Measurements from ENCODE around the gene CDK5RAP2.

Gene CDK5RAP2

GRCh38 chr9:120398286-120398685, 181.7 kb downstream of the CDK5RAP2 start:
- TF ChIP-seq, protein P1, sequence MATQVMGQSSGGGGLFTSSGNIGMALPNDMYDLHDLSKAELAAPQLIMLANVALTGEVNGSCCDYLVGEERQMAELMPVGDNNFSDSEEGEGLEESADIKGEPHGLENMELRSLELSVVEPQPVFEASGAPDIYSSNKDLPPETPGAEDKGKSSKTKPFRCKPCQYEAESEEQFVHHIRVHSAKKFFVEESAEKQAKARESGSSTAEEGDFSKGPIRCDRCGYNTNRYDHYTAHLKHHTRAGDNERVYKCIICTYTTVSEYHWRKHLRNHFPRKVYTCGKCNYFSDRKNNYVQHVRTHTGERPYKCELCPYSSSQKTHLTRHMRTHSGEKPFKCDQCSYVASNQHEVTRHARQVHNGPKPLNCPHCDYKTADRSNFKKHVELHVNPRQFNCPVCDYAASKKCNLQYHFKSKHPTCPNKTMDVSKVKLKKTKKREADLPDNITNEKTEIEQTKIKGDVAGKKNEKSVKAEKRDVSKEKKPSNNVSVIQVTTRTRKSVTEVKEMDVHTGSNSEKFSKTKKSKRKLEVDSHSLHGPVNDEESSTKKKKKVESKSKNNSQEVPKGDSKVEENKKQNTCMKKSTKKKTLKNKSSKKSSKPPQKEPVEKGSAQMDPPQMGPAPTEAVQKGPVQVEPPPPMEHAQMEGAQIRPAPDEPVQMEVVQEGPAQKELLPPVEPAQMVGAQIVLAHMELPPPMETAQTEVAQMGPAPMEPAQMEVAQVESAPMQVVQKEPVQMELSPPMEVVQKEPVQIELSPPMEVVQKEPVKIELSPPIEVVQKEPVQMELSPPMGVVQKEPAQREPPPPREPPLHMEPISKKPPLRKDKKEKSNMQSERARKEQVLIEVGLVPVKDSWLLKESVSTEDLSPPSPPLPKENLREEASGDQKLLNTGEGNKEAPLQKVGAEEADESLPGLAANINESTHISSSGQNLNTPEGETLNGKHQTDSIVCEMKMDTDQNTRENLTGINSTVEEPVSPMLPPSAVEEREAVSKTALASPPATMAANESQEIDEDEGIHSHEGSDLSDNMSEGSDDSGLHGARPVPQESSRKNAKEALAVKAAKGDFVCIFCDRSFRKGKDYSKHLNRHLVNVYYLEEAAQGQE (IDR thresholded peaks at IDR 0.05; ENCODE audit: insufficient read depth in 1 of 2, low read depth in 2 of 2, low read length in 2 of 2) = no peak
- TF ChIP-seq TAF1 (IDR thresholded peaks at IDR 0.05; ENCODE audit: borderline replicate concordance, insufficient read depth, low read length) = no peak
- no peak for TF ChIP-seq FOXP2 (optimal IDR thresholded peaks at IDR 0.05; ENCODE audit: borderline replicate concordance, extremely low read depth, extremely low read length, insufficient read depth)
- TF ChIP-seq SIN3A (IDR thresholded peaks at IDR 0.05; ENCODE audit: borderline replicate concordance, insufficient read depth, low read length) = no peak
- no peak for TF ChIP-seq POLR2AphosphoS5 (IDR thresholded peaks at IDR 0.05; ENCODE audit: low read depth, low read length)

GRCh38 chr9:120397453-120397852, 182.5 kb downstream of the CDK5RAP2 start:
- TF ChIP-seq, protein P1 (IDR thresholded peaks at IDR 0.05; ENCODE audit: insufficient read depth in 1 of 2, low read depth in 2 of 2, low read length in 2 of 2) = no peak
- no peak for TF ChIP-seq FOXP2 (optimal IDR thresholded peaks at IDR 0.05; ENCODE audit: borderline replicate concordance, extremely low read depth, extremely low read length, insufficient read depth)

DNA sequence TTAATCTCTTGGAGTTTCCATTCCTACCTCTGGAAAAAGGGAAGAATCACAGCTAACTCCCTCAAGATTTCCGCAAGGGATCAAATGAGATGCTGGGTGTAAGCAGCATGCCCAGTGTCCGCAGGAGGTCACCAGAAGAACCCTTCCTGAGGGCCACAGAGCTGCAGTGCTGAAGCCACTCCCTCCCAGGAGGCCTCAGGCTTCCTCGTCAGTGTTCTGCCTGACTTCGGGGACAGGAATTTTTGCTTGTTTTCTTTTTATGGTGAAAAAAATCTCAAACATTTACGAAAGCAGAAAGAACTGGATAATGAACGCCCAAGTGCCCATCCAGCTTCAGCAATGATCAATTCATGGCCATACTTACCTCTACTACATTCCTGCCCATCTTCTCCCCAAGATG, 183.0 kb downstream of the CDK5RAP2 start:
- TF ChIP-seq POLR2AphosphoS5 (IDR thresholded peaks at IDR 0.05; ENCODE audit: low read depth, low read length) (no peak), TAF1 (IDR thresholded peaks at IDR 0.05; ENCODE audit: borderline replicate concordance, insufficient read depth, low read length) (no peak), SIN3A (IDR thresholded peaks at IDR 0.05; ENCODE audit: borderline replicate concordance, insufficient read depth, low read length) (no peak), FOXP2 (optimal IDR thresholded peaks at IDR 0.05; ENCODE audit: borderline replicate concordance, extremely low read depth, extremely low read length, insufficient read depth) (no peak)
- TF ChIP-seq, protein P1 (IDR thresholded peaks at IDR 0.05; ENCODE audit: insufficient read depth in 1 of 2, low read depth in 2 of 2, low read length in 2 of 2) = no peak

DNA sequence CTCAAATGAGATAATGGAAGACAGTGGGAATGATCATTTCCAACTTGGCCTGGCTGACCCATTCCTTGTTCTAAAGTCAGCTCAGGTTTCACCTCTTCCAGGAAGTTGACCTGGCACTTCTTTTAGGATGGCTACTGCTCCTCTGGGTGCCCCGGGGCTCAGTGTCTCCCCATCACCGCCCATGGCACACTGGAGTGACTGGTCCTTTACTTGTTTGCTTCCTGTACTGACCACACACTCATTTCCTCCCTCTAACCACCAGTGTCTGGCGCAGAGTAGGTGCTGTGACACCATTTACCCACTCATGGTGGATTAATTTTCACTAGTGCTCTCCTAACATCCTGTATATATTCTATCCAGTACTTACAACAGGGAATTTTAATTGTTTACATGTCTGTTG, 183.5 kb downstream of the CDK5RAP2 start:
- TF ChIP-seq, protein P1 (IDR thresholded peaks at IDR 0.05; ENCODE audit: insufficient read depth in 1 of 2, low read depth in 2 of 2, low read length in 2 of 2) = no peak
- TF ChIP-seq SIN3A (IDR thresholded peaks at IDR 0.05; ENCODE audit: borderline replicate concordance, insufficient read depth, low read length) (no peak), POLR2AphosphoS5 (IDR thresholded peaks at IDR 0.05; ENCODE audit: low read depth, low read length) (no peak), TAF1 (IDR thresholded peaks at IDR 0.05; ENCODE audit: borderline replicate concordance, insufficient read depth, low read length) (no peak), FOXP2 (optimal IDR thresholded peaks at IDR 0.05; ENCODE audit: borderline replicate concordance, extremely low read depth, extremely low read length, insufficient read depth) (no peak)

DNA sequence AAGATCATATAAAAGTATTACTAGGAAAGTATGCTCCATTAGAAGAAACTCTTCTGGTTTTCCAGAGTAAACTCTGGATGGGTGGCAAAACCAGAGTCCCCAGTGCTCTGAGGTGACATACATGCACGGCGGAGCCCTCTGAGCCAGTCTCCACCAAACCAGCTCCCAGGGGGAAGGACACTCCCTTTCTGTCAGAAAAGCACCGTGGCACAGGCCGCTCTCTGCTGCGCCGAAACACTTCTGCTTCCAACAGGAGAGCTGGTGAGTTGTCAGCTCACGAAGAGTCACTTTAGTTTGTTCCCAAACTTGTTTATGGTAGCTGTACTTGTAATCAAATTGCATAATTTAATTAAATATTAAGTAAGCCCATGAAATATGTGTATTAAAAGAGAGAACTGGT, 184.6 kb downstream of the CDK5RAP2 start:
- TF ChIP-seq POLR2AphosphoS5 (IDR thresholded peaks at IDR 0.05; ENCODE audit: low read depth, low read length) = no peak
- no peak for TF ChIP-seq SIN3A (IDR thresholded peaks at IDR 0.05; ENCODE audit: borderline replicate concordance, insufficient read depth, low read length)
- TF ChIP-seq, protein P1 (IDR thresholded peaks at IDR 0.05; ENCODE audit: insufficient read depth in 1 of 2, low read depth in 2 of 2, low read length in 2 of 2) = no peak
- no peak for TF ChIP-seq TAF1 (IDR thresholded peaks at IDR 0.05; ENCODE audit: borderline replicate concordance, insufficient read depth, low read length)
- TF ChIP-seq FOXP2 (optimal IDR thresholded peaks at IDR 0.05; ENCODE audit: borderline replicate concordance, extremely low read depth, extremely low read length, insufficient read depth) = no peak

Data from PFSK-1 (cell line).